ENCODE results near the gene REG3G.

DNA sequence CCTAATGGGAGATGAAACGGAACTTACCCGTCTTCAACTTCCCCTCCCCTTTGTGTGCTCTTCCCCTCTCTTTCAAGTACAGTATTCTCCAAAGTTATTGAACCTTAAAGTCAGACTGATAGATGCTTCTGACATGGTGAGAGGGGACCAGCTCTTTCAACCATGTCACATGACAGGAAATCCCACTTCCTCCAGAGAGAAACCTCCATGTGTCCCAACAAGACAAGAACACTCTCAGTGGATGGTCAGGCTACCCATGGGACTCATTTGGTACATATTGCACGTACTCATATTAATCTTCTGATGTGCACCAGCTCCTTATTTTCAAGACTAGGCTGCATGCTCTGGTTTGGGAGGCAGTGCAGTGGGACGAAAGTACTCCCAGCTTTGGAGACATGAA is 44.6 kb upstream of the REG3G start:
- TF ChIP-seq EP300 (IDR thresholded peaks at IDR 0.05) = no peak
- no peak for TF ChIP-seq POLR2AphosphoS5 (IDR thresholded peaks at IDR 0.05)
- TF ChIP-seq, protein P1, sequence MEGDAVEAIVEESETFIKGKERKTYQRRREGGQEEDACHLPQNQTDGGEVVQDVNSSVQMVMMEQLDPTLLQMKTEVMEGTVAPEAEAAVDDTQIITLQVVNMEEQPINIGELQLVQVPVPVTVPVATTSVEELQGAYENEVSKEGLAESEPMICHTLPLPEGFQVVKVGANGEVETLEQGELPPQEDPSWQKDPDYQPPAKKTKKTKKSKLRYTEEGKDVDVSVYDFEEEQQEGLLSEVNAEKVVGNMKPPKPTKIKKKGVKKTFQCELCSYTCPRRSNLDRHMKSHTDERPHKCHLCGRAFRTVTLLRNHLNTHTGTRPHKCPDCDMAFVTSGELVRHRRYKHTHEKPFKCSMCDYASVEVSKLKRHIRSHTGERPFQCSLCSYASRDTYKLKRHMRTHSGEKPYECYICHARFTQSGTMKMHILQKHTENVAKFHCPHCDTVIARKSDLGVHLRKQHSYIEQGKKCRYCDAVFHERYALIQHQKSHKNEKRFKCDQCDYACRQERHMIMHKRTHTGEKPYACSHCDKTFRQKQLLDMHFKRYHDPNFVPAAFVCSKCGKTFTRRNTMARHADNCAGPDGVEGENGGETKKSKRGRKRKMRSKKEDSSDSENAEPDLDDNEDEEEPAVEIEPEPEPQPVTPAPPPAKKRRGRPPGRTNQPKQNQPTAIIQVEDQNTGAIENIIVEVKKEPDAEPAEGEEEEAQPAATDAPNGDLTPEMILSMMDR (IDR thresholded peaks at IDR 0.05) = no peak
- TF ChIP-seq POLR2A (IDR thresholded peaks at IDR 0.05) = no peak

Data from stomach (tissue), 4 donors.